D721Med (cell line): ENCODE measurements around the gene ASB2.

Experiments used
- DNase-seq: peaks from one replicate; pipeline ENCODE4 v3.0.0; 2011; ENCODE audit warnings: low spot score; ENCODE audit not compliant: insufficient read length
- FAIRE-seq: peaks from 2 replicates; lab custom pipeline; 2011; peaks lifted over from hg19 to GRCh38; lab: Jason Lieb, UNC
- CTCF ChIP-seq: IDR thresholded peaks from 2 replicates; pipeline ENCODE4 v1.5.1; 2012; ENCODE audit warnings: mild to moderate bottlenecking, control low read depth; ENCODE audit not compliant: insufficient read depth; ENCODE audit errors: missing control alignments

ASB2 gene

DNA sequence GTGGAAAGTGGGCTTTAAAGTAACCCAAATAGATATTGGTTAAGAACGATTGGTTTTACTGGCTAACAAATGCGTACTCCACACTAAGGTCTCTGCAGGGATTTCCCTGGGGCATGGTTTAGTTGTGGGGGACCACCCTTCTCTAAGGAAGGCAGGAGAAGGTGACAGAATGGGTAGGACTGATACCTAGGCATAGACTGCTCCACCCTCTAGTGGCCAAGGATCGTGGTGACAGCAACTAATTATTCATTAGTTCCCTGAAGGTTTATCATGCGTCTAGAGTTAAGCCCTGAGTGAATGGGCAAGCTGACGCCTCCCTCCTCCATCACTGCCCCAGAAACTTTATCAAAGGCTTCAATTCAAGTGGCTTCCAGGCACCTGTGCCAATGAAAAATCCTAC lies 40.1 kb downstream of the ASB2 start:
- FAIRE-seq (peak; percentile 29), DNase-seq (peak; percentile 57)
- TF ChIP-seq CTCF: peak; percentile 45

GRCh38 chr14:93935213-93935612 lies 41.2 kb downstream of the ASB2 start:
- FAIRE-seq (no peak), DNase-seq (no peak)
- TF ChIP-seq CTCF: no peak

GRCh38 chr14:93932642-93933041 lies 43.7 kb downstream of the ASB2 start:
- TF ChIP-seq CTCF: no peak
- DNase-seq: no peak
- no peak for FAIRE-seq

DNA sequence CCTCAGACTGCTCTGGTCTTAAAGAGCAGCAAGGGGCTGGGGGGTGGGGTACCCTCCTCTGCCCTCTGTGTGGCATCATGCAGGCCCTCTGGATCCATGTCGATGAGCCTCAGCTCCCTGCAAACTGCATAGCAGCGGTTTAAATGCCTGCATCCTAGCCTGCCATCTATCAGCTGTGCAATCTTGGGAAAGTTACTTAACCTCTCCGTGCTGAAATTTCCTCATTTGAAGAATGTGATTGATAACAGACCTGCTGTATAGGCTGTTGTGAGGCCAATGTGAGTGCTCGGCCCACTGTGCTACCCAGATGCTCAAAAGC lies 45.4 kb downstream of the ASB2 start:
- no peak for TF ChIP-seq CTCF
- no peak for FAIRE-seq

GRCh38 chr14:93930296-93930988 lies 45.9 kb downstream of the ASB2 start:
- FAIRE-seq (no peak), DNase-seq (no peak)
- no peak for TF ChIP-seq CTCF

More for the DNA sequence above, 45.4 kb downstream of the ASB2 start:
- DNase-seq: no peak

DNA sequence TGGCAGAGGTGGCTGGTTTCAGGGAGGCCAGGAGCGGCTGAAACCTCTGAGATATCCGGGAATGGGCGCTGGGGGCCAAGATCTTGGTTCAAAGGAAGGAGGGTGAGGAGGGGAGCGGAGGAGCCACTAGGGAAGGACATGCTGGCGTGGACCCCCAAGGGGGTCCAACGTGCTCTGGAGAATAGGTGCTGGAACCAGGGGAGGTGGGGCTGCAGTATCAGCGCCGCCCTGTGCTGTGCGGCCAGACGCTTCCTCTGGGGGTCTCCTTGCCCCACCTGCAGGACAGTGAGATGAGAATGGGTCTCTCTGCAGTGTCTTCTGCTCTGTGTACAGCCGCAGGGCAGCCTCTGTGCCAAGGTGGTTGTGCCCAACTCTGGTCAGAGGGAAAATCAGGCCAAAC lies 46.7 kb downstream of the ASB2 start:
- TF ChIP-seq CTCF: no peak
- FAIRE-seq (no peak), DNase-seq (no peak)

DNA sequence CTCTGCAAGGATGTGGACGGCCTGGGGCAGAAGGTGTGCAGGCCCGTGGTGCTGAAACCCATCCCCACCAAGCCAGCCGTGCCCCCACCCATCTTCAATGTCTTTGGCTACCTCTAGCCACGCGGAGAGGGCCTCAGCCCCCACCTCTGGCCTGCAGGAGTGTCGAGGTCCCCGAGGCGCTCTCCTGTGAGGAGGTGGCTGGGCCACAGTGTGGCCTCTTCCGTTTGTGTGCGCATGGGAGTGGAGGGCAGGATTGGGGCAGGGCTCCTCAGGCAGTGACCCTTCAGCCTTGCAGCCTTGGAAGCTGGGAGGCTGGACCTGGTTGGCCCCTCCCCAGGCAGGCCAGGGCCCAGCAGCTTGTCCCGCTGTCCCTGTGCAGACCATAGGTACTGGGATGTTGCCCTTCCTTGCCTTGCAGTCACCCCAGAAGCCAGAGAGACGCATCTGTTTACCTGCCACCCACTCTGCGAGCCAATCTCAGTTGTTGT lies 47.3 kb downstream of the ASB2 start:
- FAIRE-seq (no peak), DNase-seq (no peak)
- no peak for TF ChIP-seq CTCF
